Omental fat pad (tissue), 4 donors: Measurements from ENCODE around the gene FAM180A. TPM values are rescaled to one million over a fixed set of nuclear protein-coding genes. Genes with fewer than 3 reads are reported as not detected.
A peak's percentile ranks its signal among the peaks of the same experiment; 100 is the strongest.

Experiments used
- ATAC-seq: fragments of 150-250 bp; one replicate; pipeline ENCODE4 v1.9.1; 2016; ENCODE audit warnings: mild to moderate bottlenecking, moderate library complexity; ENCODE audit not compliant: low FRiP score
- DNase-seq: peaks from one replicate; pipeline ENCODE4 v3.0.0-alpha.2; 2019; ENCODE audit warnings: low spot score
- total RNA-seq, 4 donors: library from RNA; depleted of rRNA; stranded (reverse); fragments of >200 nt; gene quantifications; one replicate each; pipeline ENCODE4 v1.1.0, GENCODE V29; 2016
- TF ChIP-seq, protein P1 (sequence below), 3 donors: fragments of 450-650 bp; IDR thresholded peaks; one replicate each; pipeline ENCODE4 v1.5.1; 2016 to 2017; ENCODE audit warnings: antibody characterized with exemption in 3 of 3, mild to moderate bottlenecking in 3 of 3, moderate library complexity in 2 of 3

The FAM180A gene
- total RNA-seq, result 10 to 100 TPM in 2 of 4 donors, 1 to 10 TPM in 2; 1.9 to 30.5 (median 9.8) TPM

DNA sequence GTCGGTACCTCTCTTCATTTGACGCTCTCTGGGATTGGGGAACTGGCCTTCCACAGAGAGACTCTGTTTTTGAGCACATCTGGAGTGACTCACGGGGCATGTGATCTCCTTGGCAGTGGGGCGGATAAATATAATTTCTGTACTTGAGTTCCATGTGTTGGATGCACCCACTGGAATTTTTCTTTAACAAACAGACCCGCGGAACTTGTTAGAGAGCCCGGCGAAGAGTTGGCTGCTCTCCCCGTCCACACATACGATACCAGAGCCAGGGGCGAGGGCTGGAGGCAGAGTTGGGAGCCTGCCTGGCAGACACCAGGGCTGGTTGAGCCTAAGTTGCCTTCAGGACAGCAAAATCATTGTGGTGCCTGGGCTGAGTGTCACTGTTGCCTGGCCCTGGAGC lies at the start of gene FAM180A:
FAM180A (minus strand) TSS at position 44 of the 400 bp plus-strand sequence. CDS start 233 bp downstream, outside the sequence.
- peak; percentile 86 for ATAC-seq
- DNase-seq, result no peak

DNA sequence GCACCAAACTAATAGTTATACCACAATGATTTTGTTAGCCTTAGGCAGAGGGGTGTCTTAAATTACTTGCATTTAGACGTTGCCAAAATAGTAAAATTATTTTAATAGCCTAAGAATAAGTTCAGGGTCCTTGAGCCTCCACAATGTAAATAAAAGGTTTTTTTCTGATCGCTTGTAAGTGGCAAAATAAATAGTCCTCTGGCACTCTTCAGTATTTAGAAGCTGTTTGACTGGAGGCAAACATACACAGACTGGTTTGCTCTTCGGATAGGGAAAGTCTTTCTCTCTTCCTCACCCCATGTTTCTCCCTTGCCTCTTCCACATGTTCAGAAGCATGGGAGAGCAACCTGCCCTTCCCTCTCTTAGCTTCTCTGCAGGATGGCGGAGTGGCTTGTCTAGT lies 49.5 kb upstream of the FAM180A start:
- DNase-seq (no peak), ATAC-seq (no peak)
- TF ChIP-seq, protein P1, sequence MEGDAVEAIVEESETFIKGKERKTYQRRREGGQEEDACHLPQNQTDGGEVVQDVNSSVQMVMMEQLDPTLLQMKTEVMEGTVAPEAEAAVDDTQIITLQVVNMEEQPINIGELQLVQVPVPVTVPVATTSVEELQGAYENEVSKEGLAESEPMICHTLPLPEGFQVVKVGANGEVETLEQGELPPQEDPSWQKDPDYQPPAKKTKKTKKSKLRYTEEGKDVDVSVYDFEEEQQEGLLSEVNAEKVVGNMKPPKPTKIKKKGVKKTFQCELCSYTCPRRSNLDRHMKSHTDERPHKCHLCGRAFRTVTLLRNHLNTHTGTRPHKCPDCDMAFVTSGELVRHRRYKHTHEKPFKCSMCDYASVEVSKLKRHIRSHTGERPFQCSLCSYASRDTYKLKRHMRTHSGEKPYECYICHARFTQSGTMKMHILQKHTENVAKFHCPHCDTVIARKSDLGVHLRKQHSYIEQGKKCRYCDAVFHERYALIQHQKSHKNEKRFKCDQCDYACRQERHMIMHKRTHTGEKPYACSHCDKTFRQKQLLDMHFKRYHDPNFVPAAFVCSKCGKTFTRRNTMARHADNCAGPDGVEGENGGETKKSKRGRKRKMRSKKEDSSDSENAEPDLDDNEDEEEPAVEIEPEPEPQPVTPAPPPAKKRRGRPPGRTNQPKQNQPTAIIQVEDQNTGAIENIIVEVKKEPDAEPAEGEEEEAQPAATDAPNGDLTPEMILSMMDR (IDR thresholded peaks at IDR 0.05), result no peak

More for the DNA sequence above, at the start of gene FAM180A:
- TF ChIP-seq, protein P1 (IDR thresholded peaks at IDR 0.05), result no peak

GRCh38 chr7:135795846-135796570 lies 47.4 kb upstream of the FAM180A start:
- DNase-seq (no peak), ATAC-seq (no peak)
- TF ChIP-seq, protein P1 (IDR thresholded peaks at IDR 0.05), result no peak

DNA sequence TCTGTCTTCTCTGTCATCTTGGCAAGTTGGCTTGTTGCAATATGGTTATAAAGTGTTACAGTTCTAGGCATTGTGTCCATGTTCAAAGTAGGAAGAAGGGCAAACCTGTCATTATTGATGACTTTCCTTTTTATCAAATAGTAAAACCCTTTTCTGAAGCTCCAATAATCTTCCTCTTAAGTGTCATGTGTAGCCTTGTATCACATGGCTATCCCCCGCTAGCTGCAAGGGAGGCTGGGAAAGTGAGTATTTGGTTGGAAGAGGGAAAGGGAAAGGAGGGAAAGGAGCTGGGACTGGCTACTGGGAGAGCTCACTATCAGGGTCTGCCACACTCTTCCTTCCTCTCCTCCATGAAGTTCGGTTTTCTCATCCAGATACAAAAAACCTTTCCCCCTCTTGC lies 45.2 kb upstream of the FAM180A start:
- TF ChIP-seq, protein P1 (IDR thresholded peaks at IDR 0.05), result no peak
- no peak for ATAC-seq
- no peak for DNase-seq

DNA sequence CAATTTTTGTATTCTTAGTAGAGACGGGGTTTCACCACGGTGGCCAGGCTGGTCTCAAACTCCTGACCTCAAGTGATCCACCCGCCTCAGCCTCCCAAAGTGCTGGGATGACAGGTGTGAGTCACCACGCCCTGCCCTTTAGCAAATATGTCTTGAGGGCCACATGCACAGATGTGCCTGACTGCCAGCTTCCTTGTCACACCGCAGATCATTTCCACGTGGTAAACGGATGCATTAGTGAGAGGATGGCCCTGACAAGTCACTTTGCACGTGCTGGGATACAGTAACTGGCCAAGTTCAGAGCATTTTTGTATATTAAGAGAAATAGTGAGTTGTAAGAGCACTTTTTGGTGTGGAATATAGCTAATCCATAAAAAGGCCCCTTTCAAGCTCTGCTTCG lies 44.3 kb upstream of the FAM180A start:
- DNase-seq (no peak), ATAC-seq (no peak)
- TF ChIP-seq, protein P1 (IDR thresholded peaks at IDR 0.05), result no peak

DNA sequence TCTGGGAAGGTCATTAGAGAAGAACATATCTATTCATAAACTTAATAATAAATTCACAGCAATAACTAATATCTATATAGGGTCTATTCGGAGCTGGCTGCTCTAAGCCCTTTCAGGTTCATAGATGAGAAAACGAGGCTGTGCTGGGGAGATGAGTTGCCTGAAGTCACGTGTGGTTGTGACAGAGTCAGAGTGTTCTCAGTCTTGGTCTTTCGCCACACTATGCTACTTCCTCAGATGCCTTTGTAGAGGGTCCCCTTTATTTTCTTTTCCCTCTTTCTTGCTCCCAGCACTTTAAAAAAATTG lies 43.7 kb upstream of the FAM180A start:
- TF ChIP-seq, protein P1 (IDR thresholded peaks at IDR 0.05), result no peak
- ATAC-seq (no peak), DNase-seq (no peak)
